RWPE2 (cell line): ENCODE data around the gene GIMAP6.
"Not testable (repeated sequence)": the region's sequence is repeated elsewhere in the genome, so short reads cannot be mapped to it uniquely, and the experiment has no call there.

Experiments
- ATAC-seq: fragments of 200-7000 bp; cut with Tn5 transposase; 3 replicates; pipeline ENCODE4 v1.9.1; 2021; ENCODE audit warnings: low read depth
- DNase-seq: peaks from one replicate; pipeline ENCODE4 v3.0.0-alpha.2; 2020; ENCODE audit warnings: low spot score
- H3K27ac ChIP-seq: fragments of 450-650 bp; 2 replicates; pipeline ENCODE4 v1.5.1; 2017; ENCODE audit warnings: mild to moderate bottlenecking; ENCODE audit not compliant: poor library complexity, severe bottlenecking
- H3K27me3 ChIP-seq: fragments of 250-450 bp; sonication (Bioruptor Pico); 2 replicates; pipeline ENCODE4 v1.5.1; 2021; ENCODE audit warnings: mild to moderate bottlenecking, moderate library complexity; ENCODE audit not compliant: insufficient read depth, poor library complexity, severe bottlenecking
- H3K36me3 ChIP-seq: fragments of 250-450 bp; sonication (Bioruptor Pico); 2 replicates; pipeline ENCODE4 v1.5.1; 2020; ENCODE audit warnings: low read depth, mild to moderate bottlenecking, moderate library complexity
- H3K4me1 ChIP-seq: fragments of 250-450 bp; sonication (Bioruptor Pico); 2 replicates; pipeline ENCODE4 v1.5.1; 2021; ENCODE audit warnings: mild to moderate bottlenecking, moderate library complexity; ENCODE audit not compliant: insufficient read depth, poor library complexity, severe bottlenecking
- H3K4me3 ChIP-seq: fragments of 250-450 bp; sonication (Bioruptor Pico); 2 replicates; pipeline ENCODE4 v1.5.1; 2021; ENCODE audit warnings: mild to moderate bottlenecking, moderate library complexity; ENCODE audit not compliant: severe bottlenecking
- H3K9me3 ChIP-seq: fragments of 250-450 bp; sonication (Bioruptor Pico); 2 replicates; pipeline ENCODE4 v1.5.1; 2021; ENCODE audit warnings: mild to moderate bottlenecking, moderate library complexity; ENCODE audit not compliant: severe bottlenecking
- TF ChIP-seq, protein P1 (sequence below): fragments of 450-650 bp; IDR thresholded peaks from one replicate; pipeline ENCODE4 v1.5.1; 2017; ENCODE audit warnings: mild to moderate bottlenecking, moderate library complexity; ENCODE audit not compliant: poor library complexity, severe bottlenecking

GIMAP6 gene

DNA sequence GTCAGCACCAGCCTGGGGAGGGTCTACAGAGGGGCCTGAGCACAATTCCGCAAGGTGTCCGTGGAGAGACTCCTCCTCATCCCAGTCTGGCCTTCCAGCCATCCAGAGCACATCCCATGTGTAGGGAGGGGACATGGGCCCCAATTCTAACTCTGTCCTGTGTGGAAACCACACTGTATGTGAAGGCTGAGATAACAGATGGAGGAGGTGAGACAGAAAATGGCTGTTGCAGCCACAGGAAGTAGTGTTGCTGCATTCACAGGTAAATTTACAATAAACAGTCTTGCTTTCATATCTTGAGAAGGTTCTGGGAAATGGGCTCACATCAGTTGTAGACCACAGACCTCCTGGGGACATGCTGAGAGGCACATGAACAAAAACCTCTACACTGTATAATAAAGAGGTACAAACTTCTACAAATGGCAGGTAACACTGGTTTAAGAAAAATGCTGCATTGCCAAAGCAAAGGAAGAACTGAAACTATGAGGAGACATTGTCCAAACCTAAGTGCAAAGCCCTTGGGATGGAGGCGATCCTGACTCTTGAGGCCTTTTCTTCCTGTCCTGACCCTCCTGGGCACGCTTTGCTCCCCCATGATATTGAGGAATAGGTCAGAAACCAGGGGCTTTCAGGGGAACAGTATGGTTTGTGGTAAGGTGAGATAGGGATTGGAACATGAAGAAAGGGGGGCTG lies 31.8 kb upstream of the GIMAP6 start:
- ATAC-seq (no peak), DNase-seq (no peak)
- H3K27ac ChIP-seq, result no peak overlapping the region
- no peaks in the 10 kb centered on the region for H3K36me3 ChIP-seq
- no peaks in the 10 kb centered on the region for H3K27me3 ChIP-seq
- H3K4me1 ChIP-seq, result no peaks in the 10 kb centered on the region
- no peak overlapping the region for H3K4me3 ChIP-seq
- TF ChIP-seq, protein P1, sequence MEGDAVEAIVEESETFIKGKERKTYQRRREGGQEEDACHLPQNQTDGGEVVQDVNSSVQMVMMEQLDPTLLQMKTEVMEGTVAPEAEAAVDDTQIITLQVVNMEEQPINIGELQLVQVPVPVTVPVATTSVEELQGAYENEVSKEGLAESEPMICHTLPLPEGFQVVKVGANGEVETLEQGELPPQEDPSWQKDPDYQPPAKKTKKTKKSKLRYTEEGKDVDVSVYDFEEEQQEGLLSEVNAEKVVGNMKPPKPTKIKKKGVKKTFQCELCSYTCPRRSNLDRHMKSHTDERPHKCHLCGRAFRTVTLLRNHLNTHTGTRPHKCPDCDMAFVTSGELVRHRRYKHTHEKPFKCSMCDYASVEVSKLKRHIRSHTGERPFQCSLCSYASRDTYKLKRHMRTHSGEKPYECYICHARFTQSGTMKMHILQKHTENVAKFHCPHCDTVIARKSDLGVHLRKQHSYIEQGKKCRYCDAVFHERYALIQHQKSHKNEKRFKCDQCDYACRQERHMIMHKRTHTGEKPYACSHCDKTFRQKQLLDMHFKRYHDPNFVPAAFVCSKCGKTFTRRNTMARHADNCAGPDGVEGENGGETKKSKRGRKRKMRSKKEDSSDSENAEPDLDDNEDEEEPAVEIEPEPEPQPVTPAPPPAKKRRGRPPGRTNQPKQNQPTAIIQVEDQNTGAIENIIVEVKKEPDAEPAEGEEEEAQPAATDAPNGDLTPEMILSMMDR, result no peak
- no peaks in the 10 kb centered on the region for H3K9me3 ChIP-seq

DNA sequence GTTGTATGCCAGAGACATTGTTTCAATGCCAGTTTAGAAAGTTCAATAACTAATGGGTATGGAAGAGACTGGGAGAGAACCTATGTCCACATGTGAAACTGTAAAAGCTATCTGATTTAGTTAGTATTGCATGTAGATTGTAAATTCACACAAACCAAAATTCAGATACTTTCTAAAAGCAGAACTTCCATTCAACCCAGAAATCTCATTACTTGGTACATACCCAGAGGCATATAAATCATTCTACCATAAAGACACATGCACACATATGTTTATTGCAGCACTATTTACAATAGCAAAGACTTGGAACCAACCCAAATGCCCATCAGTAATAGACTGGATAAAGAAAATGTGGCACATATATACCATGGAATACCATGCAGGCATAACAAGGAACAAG lies 30.6 kb upstream of the GIMAP6 start:
- not testable (repeated sequence) for DNase-seq, H3K4me1 ChIP-seq, H3K27me3 ChIP-seq

DNA sequence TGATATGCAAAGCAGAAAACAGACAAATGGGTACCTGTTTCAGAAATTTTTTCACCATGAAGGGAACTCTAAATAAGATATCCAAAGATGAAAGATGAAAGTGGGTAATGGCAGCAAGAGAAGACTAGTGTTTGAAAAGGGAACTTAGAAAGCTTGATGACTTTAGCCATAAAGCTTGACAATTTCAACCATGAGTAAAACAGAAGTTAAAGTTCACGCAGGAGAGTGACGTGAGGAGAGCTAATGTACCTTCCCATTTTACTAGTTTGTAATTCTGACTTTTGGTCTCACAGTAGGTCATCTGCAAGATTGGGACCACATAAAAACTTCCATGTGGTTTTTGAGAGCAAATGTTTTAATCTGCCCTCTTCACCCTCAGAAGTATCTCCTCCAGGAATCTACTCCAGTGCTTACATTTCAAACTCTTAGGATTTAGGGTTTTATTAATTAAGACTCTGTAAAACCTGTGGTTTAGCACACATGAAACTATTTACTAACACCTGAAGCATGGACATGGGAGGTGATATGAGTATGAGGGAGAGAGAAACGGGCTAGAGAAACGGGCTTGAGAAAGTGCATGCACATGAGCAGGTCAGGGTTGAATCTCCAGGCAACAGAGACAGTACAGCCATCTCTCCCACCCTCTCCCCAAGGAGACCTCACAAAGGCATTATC lies 28.9 kb upstream of the GIMAP6 start:
- Histone ChIP-seq H3K4me1 (no peaks in the 10 kb centered on the region), H3K27ac (no peak overlapping the region), H3K27me3 (no peaks in the 10 kb centered on the region), H3K4me3 (no peak overlapping the region), H3K36me3 (no peaks in the 10 kb centered on the region), H3K9me3 (no peaks in the 10 kb centered on the region)
- ATAC-seq (no peak), DNase-seq (no peak)
- TF ChIP-seq, protein P1, result no peak

More for the DNA sequence above, 30.6 kb upstream of the GIMAP6 start:
- H3K27ac ChIP-seq, H3K9me3 ChIP-seq, ATAC-seq, H3K4me3 ChIP-seq, H3K36me3 ChIP-seq: not testable (repeated sequence)

- H3K27ac ChIP-seq, result no peak overlapping the region
- H3K9me3 ChIP-seq, result no peaks in the 10 kb centered on the region
- H3K27me3 ChIP-seq, result peaks cover 3% of the 10 kb centered on the region
- no peak overlapping the region for H3K4me3 ChIP-seq
- no peak for DNase-seq
- no peak for ATAC-seq
- TF ChIP-seq, protein P1, result no peak
- H3K4me1 ChIP-seq, result no peaks in the 10 kb centered on the region
- H3K36me3 ChIP-seq, result no peaks in the 10 kb centered on the region
Measured at GRCh38 chr7:150657526-150657925, 25.3 kb upstream of the GIMAP6 start.

GRCh38 chr7:150656047-150656446 lies 23.9 kb upstream of the GIMAP6 start:
- ATAC-seq (no peak), DNase-seq (no peak)
- H3K9me3 ChIP-seq, result no peaks in the 10 kb centered on the region
- no peak overlapping the region for H3K27ac ChIP-seq
- H3K36me3 ChIP-seq, result no peaks in the 10 kb centered on the region
- peaks cover 3% of the 10 kb centered on the region for H3K27me3 ChIP-seq
- no peak overlapping the region for H3K4me3 ChIP-seq
- H3K4me1 ChIP-seq, result no peaks in the 10 kb centered on the region
- TF ChIP-seq, protein P1, result no peak
